ENCODE results near the gene MARCOL. TPM values are rescaled to one million over a fixed set of nuclear protein-coding genes. Genes with fewer than 3 reads are reported as not detected.
"Not testable (repeated sequence)": the region's sequence is repeated elsewhere in the genome, so short reads cannot be mapped to it uniquely, and the experiment has no call there.

MARCOL gene
- total and polyA plus RNA-seq, 9 donors = not detected

DNA sequence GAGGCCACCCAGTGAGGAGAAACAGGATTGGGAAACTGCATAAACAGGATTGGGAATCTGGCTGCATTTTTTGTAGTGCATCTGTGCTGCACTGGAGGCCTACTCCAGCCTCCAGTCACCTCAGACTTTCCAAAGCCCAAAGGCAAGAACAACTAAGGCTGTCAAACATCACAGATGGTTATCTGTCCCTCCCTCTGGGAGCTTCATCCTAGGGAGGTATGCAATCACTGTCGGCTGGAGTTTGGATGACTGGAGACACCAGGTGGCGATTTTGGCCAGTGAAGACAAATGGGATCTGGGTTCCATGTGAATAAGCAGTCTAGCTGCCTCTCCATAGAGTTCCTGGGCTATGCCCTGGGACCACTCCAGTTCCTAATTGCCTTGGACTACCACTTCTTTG, 21.0 kb downstream of the MARCOL start:
- 83% methylated on average over 1 of the region's 2 CpGs for WGBS (ENCODE audit: insufficient coverage)
- Histone ChIP-seq H3K27me3 (ENCODE audit: control insufficient read depth, insufficient read depth, low read length) (no peaks in the 10 kb centered on the region), H3K27ac (ENCODE audit: low read length) (no peak overlapping the region), H3K4me1 (ENCODE audit: control insufficient read depth, insufficient read depth, low read length) (no peaks in the 10 kb centered on the region), H3K36me3 (ENCODE audit: control insufficient read depth, insufficient read depth, low read length) (no peaks in the 10 kb centered on the region), H3K9me3 (replicated peaks; ENCODE audit: control insufficient read depth, low read depth, low read length) (peaks cover 20% of the 10 kb centered on the region), H3K4me3 (ENCODE audit: low read length) (no peak overlapping the region)
- DNase-seq = no peak

DNA sequence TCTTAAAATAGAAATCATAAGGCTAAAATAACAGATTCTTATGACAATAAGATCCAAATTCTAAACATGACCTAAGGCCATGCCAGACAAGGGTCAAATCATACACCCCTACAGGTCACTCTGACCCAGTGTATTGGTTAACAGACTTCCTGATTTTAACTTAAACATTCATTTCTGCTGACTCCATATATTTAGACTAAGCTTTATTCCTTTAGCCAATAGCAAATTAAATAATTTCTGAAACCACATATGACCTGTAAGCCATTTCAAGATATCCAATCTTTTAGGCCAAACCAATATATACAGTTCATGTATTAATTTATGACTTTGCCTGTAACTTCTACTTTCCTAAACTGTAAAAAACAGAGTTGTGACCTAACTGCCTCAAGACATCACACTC, 22.9 kb downstream of the MARCOL start:
- Histone ChIP-seq H3K9me3 (replicated peaks; ENCODE audit: control insufficient read depth, low read depth, low read length) (peaks cover 20% of the 10 kb centered on the region), H3K36me3 (ENCODE audit: control insufficient read depth, insufficient read depth, low read length) (no peaks in the 10 kb centered on the region), H3K4me1 (ENCODE audit: control insufficient read depth, insufficient read depth, low read length) (no peaks in the 10 kb centered on the region), H3K27ac (ENCODE audit: low read length) (no peak overlapping the region), H3K4me3 (ENCODE audit: low read length) (no peak overlapping the region), H3K27me3 (ENCODE audit: control insufficient read depth, insufficient read depth, low read length) (no peaks in the 10 kb centered on the region)
- no peak for DNase-seq

DNA sequence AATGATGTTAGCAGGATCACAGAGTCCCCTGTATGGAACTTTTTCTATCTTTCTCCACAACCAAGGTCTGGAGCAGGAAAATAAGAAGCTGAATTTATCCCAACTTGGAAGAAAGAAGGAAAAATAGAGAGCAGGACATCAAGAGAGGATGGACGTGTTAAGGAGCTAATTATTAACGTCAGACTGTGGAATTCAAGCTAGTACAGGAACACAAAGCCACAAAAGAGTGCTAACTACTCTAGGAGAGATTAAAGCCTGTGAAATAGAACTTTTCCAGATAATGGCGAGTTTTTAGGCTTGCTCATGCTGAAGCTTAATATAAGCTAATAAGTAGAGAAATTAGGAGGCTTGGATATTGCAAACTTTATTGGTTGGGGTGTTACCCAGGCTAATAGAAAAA, 29.6 kb downstream of the MARCOL start:
- Histone ChIP-seq H3K9me3 (replicated peaks; ENCODE audit: control insufficient read depth, low read depth, low read length) (peaks cover 3% of the 10 kb centered on the region), H3K36me3 (ENCODE audit: control insufficient read depth, insufficient read depth, low read length) (no peaks in the 10 kb centered on the region), H3K27me3 (ENCODE audit: control insufficient read depth, insufficient read depth, low read length) (no peaks in the 10 kb centered on the region), H3K4me3 (ENCODE audit: low read length) (no peak overlapping the region), H3K4me1 (ENCODE audit: control insufficient read depth, insufficient read depth, low read length) (no peaks in the 10 kb centered on the region), H3K27ac (ENCODE audit: low read length) (no peak overlapping the region)
- WGBS (ENCODE audit: insufficient coverage) = no CpG with 5 or more reads among the region's 3 CpGs
- no peak for DNase-seq

DNA sequence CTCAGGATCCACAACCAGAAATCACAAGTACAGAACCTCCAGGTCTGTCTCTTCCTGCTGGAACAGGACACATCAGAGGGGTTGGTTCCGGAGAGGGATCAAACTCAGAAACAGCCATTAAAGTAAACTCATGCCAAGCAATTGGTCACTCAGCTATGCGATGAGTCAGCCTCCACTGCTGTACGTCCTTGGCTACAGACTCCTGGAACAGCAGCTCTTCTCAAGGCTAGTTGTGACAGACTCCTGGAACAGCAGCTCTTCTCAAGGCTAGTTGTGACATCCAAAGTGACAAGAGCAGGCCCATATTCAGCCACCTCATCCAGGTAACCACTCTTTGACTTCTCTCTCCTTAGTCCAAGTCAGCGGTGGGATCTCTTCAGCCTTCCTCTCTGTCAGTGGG, 30.2 kb downstream of the MARCOL start, which contains the start of gene SPINK13:
Gene SPINK13, plus strand, starts transcription at position 229 of the 400 bp plus-strand sequence. CDS start 1,279 bp downstream, outside the sequence.
- no peaks in the 10 kb centered on the region for H3K4me1 ChIP-seq (ENCODE audit: control insufficient read depth, insufficient read depth, low read length)
- H3K36me3 ChIP-seq (ENCODE audit: control insufficient read depth, insufficient read depth, low read length) = no peaks in the 10 kb centered on the region
- WGBS (ENCODE audit: insufficient coverage) = 72% methylated on average over 3 of the region's 4 CpGs
- no peak within 1 kb of the TSS for H3K4me3 ChIP-seq (ENCODE audit: low read length)
- no peak for DNase-seq
- H3K9me3 ChIP-seq (replicated peaks; ENCODE audit: control insufficient read depth, low read depth, low read length) = peaks cover 3% of the 10 kb centered on the region
- H3K27me3 ChIP-seq (ENCODE audit: control insufficient read depth, insufficient read depth, low read length) = no peaks in the 10 kb centered on the region
- no peak within 1 kb of the TSS for H3K27ac ChIP-seq (ENCODE audit: low read length)

DNA sequence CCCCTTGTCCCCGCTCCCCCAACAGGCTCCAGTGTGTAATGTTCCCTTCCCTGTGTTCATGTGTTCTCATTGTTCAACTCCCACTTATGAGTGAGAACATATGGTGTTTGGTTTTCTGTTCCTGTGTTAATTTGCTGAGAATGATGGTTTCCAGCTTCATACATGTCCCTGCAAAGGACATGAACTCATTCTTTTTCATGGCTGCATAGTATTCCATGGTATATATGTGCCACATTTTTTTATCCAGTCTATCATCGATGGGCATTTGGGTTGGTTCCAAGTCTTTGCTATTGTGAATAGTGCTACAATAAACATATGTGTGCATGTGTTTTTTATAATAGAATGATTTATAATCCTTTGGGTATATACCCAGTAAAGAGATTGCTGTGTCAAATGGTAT, 36.8 kb downstream of the MARCOL start:
- not testable (repeated sequence) for H3K4me1 ChIP-seq (ENCODE audit: control insufficient read depth, insufficient read depth, low read length); H3K9me3 ChIP-seq (replicated peaks; ENCODE audit: control insufficient read depth, low read depth, low read length); H3K27ac ChIP-seq (ENCODE audit: low read length); H3K36me3 ChIP-seq (ENCODE audit: control insufficient read depth, insufficient read depth, low read length); DNase-seq; H3K4me3 ChIP-seq (ENCODE audit: low read length); H3K27me3 ChIP-seq (ENCODE audit: control insufficient read depth, insufficient read depth, low read length)
- WGBS (ENCODE audit: insufficient coverage) = no CpG with 5 or more reads among the region's 2 CpGs

DNA sequence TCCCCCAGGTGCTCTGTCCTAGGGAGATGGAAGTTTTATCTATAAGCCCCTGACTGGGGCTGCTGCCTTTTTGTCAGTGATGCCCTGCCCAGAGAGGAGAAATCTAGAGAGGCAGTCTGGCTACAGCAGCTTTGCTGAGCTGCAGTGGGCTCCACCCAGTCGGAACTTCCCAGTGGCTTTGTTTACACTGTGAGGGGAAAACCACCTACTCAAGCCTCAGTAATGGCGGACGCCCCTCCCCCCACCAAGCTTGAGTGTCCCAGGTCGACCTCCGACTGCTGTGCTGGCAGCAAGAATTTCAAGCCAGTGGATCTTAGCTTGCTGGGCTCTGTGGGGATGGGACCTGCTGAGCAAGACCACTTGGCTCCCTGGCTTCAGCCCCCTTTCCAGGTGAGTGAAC, 42.6 kb downstream of the MARCOL start:
- not testable (repeated sequence) for H3K27me3 ChIP-seq (ENCODE audit: control insufficient read depth, insufficient read depth, low read length); H3K27ac ChIP-seq (ENCODE audit: low read length); H3K4me3 ChIP-seq (ENCODE audit: low read length); DNase-seq; H3K9me3 ChIP-seq (replicated peaks; ENCODE audit: control insufficient read depth, low read depth, low read length); H3K4me1 ChIP-seq (ENCODE audit: control insufficient read depth, insufficient read depth, low read length); H3K36me3 ChIP-seq (ENCODE audit: control insufficient read depth, insufficient read depth, low read length)
- 35% methylated on average over 3 of the region's 5 CpGs for WGBS (ENCODE audit: insufficient coverage)

DNA sequence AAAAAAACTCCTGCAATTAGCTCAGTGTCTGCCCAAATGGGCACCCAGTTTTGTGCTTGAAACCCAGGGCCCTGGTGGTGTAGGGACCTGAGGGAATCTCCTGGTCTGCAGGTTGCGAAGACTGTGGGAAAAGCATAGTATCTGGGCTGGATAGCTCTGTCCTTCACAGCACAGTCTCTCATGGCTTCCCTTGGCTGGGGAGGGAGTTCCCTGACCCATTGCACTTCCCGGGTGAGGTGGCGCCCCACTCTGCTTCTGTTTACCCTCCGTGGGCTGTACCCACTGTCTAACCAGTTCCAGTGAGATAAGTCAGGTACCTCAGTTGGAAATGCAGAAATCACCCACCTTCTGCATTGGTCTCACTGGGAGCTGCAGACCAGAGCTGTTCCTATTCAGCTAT, 43.0 kb downstream of the MARCOL start:
- H3K4me3 ChIP-seq (ENCODE audit: low read length); DNase-seq; H3K4me1 ChIP-seq (ENCODE audit: control insufficient read depth, insufficient read depth, low read length); H3K27me3 ChIP-seq (ENCODE audit: control insufficient read depth, insufficient read depth, low read length); H3K9me3 ChIP-seq (replicated peaks; ENCODE audit: control insufficient read depth, low read depth, low read length); H3K27ac ChIP-seq (ENCODE audit: low read length); H3K36me3 ChIP-seq (ENCODE audit: control insufficient read depth, insufficient read depth, low read length): not testable (repeated sequence)
- WGBS (ENCODE audit: insufficient coverage) = 80% methylated on average over 1 of the region's 4 CpGs

DNA sequence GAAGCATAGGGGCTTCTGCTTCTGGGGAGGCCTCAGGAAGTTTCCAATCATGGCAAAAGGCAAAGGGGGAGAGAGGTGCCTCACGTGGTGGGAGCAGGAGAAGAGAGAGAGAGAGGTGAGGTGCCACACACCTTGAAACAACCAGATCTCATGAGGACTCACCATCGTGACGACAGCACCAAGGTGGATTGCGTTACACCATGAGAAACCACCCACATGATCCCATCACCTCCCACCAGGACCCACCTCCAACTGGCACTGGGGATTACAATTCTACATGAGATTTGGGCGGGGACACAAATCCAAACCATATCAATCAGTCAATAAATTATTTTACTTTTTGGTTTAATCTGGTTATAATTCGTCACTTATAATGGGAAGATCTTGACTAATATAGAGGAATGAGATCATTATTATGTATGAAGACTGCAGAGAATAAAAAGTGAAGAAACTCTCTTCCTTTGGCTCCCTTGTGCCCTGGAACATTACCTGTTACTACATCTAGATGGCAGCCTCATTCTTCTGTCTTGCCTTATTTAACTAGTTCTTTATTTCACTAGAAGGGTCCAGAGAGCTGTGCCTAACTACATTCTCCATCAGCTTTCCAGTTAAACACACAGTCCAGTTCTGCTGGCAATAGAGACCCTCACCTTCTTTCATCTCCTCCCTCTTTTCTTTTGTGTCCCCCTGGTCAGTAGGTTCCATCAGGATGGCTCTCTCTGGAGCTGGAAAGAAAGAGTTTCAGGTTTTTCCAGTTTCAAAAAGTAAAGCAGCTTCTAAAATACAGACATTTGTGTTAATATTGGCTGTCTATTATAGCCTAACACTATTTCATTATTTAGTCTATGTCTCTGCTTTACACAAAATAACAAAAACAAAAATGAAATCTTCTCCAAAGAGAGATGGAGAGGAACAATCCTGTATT, 52.2 kb downstream of the MARCOL start:
- Histone ChIP-seq H3K4me1 (ENCODE audit: control insufficient read depth, insufficient read depth, low read length) (no peaks in the 10 kb centered on the region), H3K36me3 (ENCODE audit: control insufficient read depth, insufficient read depth, low read length) (no peaks in the 10 kb centered on the region), H3K9me3 (replicated peaks; ENCODE audit: control insufficient read depth, low read depth, low read length) (no peaks in the 10 kb centered on the region), H3K4me3 (ENCODE audit: low read length) (no peak overlapping the region), H3K27me3 (ENCODE audit: control insufficient read depth, insufficient read depth, low read length) (no peaks in the 10 kb centered on the region), H3K27ac (ENCODE audit: low read length) (no peak overlapping the region)
- peak; percentile 7 for DNase-seq
- WGBS (ENCODE audit: insufficient coverage) = no CpG with 5 or more reads among the region's 6 CpGs

Other genes with a start within 250 kb of the MARCOL start
- gene SPINK5, start 174.5 kb upstream of the MARCOL start, total RNA-seq = 0.27 TPM
- gene SPINK5, start 174.5 kb upstream of the MARCOL start, polyA plus RNA-seq (ENCODE audit: insufficient read depth in 1 of 8, insufficient read length in 8 of 8, low replicate concordance in 1 of 8) = under 1 TPM in 7 of 8 donors, not detected in 1; 0.11 to 0.45 (median 0.22) TPM
- gene SPINK14, start 70.0 kb upstream of the MARCOL start, total RNA-seq = not detected
- not detected for gene SPINK14, start 70.0 kb upstream of the MARCOL start, polyA plus RNA-seq (ENCODE audit: insufficient read depth in 1 of 8, insufficient read length in 8 of 8, low replicate concordance in 1 of 8)
- gene SPINK6, start 35.5 kb upstream of the MARCOL start, total RNA-seq = not detected
- not detected for gene SPINK6, start 35.5 kb upstream of the MARCOL start, polyA plus RNA-seq (ENCODE audit: insufficient read depth in 1 of 8, insufficient read length in 8 of 8, low replicate concordance in 1 of 8)
- not detected for gene SPINK13, start 30.3 kb downstream of the MARCOL start, total RNA-seq
- under 1 TPM in 4 of 8 donors, not detected in 4; 0.24 to 0.48 (median 0.42) TPM for gene SPINK13, start 30.3 kb downstream of the MARCOL start, polyA plus RNA-seq (ENCODE audit: insufficient read depth in 1 of 8, insufficient read length in 8 of 8, low replicate concordance in 1 of 8)
- not detected for gene SPINK7, start 73.9 kb downstream of the MARCOL start, total RNA-seq
- gene SPINK7, start 73.9 kb downstream of the MARCOL start, polyA plus RNA-seq (ENCODE audit: insufficient read depth in 1 of 8, insufficient read length in 8 of 8, low replicate concordance in 1 of 8) = under 1 TPM in 4 of 8 donors, not detected in 4; 0.11 to 0.74 (median 0.19) TPM
- gene SPINK9, start 97.0 kb downstream of the MARCOL start, total RNA-seq = not detected
- under 1 TPM in 1 of 8 donors, not detected in 7; 0.18 TPM for gene SPINK9, start 97.0 kb downstream of the MARCOL start, polyA plus RNA-seq (ENCODE audit: insufficient read depth in 1 of 8, insufficient read length in 8 of 8, low replicate concordance in 1 of 8)
- gene FBXO38, start 145.4 kb downstream of the MARCOL start, total RNA-seq = 30.8 TPM
- 10 to 100 TPM; 21.0 to 28.6 (median 24.2) TPM for gene FBXO38, start 145.4 kb downstream of the MARCOL start, polyA plus RNA-seq (ENCODE audit: insufficient read depth in 1 of 8, insufficient read length in 8 of 8, low replicate concordance in 1 of 8)